T-helper 1 cell (primary cell): ENCODE results near the gene SLC2A1.
A peak's percentile ranks its signal among the peaks of the same experiment; 100 is the strongest.

Experiments used
- DNase-seq, 5 donors: peaks; one replicate each; pipeline ENCODE4 v3.0.0-alpha.2; 2012 to 2020

SLC2A1 gene

DNA sequence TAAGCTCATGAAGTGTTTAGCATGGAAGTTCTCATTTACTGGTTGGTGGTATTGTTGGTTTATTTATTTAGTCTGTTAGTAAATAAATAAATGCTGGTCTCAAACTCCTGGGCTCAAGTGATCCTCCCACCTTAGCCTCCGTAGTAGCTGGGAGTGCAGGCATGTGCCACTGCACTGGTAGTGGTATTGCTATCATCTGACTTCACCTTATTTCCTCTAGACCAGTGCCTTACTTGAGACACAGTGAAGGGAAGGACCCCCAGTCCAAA, 1.4 kb upstream of the SLC2A1 start:
- DNase-seq, result no peak

DNA sequence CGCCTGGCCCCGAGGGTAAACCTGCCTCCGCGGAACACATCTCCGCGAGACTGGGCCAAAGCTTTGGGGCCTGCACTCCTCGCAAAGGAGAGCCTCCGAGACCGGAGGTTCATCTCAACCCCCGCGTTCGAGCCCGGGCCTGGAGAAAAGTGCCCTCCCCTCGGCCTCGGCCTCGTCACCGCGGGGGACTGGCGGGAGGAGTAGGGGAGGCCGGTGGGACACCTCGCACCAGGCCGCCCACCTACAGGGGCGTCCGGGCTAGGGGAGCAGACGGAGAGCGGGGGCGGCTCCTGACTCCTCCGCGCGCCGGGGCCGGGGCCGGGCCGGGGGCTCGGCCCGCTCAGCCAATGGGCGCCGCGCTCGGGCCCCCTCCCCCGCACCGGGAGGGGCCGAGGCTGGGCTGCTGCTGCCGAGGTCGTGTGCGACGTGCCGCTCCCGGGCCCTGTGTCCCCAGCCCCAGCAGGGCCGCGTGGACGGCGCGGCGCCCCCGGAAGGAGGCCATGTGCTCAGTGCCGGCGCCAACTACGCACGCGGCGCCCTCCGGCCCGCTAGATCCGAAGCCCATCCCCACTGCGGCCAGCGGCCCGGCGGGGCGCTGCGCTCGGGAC, 684 bp downstream of the SLC2A1 start:
- peak; percentile 24 to 71 (median 44) for DNase-seq

DNA sequence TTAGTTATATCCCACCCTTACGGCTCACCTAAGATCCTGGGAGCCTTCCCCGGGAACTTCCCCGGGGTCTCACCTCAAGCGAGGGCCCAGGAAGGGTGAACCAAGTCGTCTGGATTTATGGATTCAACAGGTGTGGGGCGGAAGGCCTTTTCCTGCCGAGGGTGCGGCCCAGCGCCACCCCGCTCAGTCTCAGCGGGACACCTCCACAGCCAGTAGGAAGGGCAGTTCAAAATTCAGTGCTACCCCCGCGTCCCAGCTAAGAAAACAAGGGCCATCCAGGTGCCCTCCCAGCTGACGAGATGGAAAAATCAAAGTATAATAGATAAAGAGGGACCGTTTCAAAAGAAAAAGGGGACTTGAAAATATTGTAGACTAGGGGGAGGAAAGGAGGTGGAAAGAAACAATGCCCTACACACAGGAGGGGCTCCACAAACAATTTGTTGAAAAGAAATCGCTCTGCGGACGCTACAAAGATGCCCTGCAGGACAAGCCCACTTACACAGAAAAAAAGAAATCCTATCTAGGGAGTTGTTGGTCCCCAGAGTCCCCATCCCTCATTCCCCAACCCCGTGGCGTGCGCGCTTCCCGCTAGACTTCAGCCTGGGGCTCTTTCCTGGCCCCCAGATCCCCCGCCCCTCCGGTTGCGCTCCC, 1.3 kb downstream of the SLC2A1 start:
- no peak for DNase-seq

DNA sequence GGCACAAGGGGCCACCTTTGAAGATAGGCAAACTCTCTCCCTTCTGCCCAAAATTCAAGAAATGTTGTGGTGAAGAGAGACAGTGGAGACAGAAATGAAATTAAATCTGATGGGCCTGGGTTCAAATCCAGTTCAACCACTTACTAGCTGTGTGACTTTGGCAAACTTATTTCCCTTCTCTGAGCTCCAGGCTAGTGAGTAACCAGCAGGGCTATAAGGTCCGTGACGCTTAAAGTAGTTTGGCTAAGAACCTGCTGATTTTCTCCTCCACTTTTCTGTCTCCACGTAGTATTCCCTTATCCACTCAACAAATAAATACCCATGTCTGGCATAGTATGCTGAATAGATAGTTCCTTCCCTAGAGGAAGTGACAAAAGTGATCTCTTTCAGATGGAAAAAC, 1.9 kb downstream of the SLC2A1 start:
- DNase-seq, result no peak

DNA sequence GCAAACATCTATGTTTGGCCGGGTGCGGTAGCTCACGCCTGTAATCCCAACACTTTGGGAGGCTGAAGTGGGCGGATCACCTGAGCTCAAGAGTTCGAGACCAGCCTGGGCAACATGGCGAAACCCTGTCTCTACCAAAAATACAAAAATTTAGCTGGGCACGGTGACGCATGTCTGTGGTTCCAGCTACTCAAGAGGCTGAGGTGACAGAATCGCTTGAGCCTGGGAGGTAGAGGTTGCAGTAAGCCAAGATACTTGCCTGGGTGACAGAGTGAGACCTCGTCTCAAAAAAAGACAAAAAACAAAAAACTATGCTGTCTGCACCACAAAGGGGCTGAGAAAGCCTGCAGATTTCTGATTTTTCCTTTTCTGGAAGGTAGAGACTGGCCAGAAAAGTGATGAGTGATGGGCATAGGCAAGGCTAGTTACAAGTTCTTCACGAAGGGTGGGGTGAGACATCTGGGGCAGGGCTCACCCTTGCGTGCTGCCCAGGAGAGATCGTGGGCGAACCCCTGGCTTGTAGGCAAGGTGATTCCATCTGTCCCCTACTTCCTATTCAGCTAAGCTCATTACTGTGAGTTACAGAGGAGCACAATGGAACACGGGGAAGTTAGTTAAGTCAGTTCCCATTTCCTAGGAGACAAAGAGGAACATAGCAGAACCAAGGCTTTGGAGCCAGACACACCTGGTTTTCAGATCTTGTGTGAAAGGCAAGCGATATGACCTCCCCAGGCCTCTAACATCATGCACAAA, 3.2 kb downstream of the SLC2A1 start:
- DNase-seq, result no peak

DNA sequence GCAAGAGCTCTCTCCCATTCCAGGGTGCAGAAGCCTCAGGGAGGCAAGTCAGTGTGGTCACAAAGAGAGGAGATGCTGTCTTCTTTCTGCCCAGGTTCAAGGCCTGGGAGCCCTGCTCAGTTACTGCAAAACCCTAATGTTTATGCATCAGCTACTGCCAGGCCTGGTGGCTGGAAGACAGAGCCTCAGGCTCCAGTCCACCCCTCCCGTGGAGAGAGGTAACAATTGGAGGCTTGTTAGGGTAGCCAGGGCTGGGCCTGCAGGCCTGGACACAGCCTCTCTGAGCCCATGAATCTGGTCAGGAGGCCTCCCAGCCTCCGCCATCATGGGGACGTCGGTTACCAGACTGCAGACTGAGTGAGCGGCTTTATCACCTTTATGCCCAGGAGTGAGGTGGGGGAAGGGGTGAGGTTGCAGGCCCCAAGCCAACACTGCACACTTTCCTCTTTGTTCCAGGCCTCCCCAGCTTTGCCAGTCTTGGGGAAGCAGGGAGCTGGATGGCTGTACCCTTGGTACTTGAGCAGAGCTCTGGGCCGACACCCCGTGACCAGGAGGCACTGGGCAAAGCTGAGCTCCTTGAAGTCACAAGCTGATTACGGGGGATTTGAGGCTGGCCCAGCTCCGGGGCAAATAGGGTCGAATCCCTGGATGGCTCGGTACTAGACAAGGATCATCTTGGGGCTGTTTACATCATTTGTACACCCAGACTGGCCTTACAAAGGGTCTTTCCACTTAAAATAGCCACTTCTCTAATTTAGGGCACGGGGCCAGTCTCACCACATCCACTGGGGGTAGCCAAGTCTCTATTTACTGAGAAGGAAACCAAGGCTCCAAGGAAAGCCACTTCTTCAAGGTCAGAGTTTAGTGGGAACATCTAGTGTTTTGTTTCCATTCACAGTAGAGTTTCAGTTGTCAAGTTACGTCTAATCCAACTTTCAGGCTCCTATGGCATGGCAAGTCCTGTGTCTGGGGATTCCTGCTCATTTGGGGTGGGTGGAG, 5.2 kb downstream of the SLC2A1 start:
- DNase-seq, result no peak

DNA sequence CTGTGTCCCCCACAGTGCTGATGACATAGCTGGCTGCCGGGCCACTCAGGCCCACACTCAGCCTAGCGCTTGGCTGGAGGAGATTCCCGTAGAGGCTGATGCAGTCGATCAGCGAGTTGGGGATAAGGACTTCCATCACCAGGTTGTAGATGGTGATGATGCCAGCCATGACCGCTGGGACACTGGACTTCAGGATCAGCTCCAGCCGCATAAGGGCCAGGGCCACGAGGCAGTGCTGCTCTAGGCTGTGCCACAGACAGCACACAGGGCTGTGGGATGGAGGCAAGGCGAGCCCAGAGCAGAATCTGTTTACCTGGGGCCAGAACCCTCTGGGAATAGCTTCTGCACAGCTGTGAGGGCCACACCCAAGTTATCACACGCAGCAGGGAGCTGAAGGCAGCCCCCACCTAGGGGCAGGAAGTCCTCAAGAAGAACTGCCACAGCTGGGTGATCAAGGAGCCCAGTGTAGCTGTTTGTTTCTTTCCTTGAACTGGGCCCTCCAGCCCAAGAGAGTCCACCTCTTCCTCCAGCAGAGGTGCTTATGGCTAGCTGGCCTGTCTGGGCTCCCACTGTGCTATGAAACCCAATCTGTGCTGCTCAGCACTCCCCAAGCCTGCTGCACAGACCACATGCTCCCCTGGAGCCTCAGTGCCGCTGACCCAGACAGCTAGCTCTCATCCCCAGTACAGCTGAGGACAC, 6.2 kb downstream of the SLC2A1 start:
- DNase-seq, result peak in 2 of 5 donors; percentile 34 to 68

DNA sequence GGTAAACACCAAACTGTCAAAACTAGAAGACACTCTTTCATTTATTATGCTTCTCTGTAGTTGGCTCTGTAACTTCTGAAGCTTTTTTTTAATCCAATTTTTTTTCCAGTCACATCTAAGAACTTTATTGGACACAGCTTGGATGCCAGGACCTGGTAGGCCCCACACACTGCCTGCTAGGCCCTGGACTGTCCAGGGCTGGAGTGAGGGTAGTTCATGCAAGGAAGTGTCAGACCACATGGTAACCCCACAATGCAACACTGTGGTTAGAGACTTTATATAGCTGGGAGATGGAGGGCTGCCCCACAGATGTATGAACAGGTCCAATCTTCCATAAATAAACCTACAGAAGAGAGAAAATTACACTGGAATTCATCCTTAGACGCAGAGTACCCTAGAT, 7.1 kb downstream of the SLC2A1 start:
- DNase-seq, result no peak

DNA sequence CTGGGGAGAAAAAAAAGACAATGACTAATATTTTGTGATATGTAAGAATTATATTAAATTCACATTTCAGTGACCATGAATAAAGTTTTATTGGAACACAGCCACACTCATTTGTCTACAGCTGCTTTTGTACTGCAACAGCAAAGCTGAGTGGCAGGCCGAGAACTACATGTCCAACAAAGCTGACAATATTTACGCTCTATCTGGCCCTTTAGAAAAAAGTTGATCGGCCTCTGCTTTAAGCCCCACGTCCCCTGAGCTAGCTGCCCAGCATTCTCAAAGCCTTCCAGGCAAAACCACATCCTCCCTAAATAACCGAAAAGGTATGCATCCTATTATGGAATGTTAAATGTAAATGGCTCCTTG, 8.6 kb downstream of the SLC2A1 start:
- DNase-seq, result no peak

DNA sequence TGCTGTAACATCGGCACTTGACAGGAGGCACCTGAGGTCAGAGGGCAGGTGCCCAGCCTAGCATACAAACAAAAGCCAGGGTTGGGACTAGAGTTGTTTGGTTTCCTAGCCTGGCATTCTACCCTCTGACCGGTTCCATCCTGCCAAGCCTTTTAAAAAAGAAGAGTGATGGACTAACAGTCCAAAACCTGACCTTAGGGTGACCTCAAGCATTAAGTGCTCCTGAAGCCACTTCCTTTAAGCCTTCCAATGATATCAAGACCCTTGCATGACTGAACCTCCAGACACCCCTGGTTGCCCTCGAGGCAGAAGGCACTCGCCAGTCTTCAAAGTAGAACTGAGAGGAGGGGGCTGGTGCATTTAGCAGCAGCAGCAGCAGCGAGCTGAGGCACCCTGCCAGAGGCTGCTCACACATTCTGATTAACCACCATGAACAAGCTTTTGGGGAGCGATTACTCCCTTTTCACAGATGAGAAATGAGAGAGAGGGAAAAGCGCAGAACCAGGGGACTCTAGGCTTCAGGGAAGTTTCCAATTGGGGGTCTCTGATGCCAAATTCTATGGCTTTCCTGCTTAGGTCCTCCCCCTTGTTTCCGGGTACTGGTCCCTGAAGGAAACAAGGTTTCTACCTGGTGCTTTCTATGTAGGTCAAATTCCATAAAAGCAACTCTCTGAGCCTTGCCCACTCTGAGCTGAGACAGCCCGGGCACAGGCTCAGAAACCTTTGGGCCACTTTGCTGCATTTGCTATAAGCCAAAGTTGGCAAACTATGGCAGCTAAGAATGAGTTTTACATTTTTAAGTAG, 9.2 kb downstream of the SLC2A1 start:
- DNase-seq, result no peak

DNA sequence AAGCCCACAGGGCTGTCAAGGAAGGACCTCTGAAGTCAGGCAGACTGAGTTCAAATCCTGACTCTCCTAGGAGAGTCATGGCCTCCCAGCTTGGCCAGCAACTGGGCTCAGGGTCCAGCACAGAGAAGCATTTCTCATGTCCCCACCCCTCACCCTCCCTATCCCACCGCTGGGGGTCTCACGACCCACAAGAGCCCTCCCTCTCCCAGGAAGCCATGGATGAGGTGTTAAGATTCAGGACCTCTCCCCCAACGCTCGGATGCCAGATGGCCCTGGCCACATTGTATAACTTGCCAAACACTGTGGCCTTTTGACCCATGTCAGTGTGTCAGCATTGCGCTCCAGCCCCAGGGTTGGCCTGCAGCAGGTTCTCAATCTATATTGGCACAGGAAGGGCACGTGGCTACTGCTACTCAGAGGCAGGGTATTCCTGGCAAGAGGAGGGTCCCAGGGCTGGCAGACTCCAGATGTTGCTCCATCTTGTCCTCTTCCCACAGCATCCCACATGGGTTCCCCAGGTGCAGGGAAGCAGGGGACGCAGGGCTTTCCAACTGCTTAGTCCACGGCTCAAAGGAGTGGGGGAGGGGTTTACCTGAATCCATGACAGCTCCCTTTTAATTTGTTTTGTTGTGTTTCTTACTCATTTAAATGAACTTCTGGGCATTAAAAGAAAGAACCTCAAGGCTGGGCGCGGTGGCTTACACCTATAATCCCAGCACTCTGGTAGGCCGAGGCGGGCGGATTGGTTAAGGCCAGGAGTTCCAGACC, 10.5 kb downstream of the SLC2A1 start:
- DNase-seq, result no peak

DNA sequence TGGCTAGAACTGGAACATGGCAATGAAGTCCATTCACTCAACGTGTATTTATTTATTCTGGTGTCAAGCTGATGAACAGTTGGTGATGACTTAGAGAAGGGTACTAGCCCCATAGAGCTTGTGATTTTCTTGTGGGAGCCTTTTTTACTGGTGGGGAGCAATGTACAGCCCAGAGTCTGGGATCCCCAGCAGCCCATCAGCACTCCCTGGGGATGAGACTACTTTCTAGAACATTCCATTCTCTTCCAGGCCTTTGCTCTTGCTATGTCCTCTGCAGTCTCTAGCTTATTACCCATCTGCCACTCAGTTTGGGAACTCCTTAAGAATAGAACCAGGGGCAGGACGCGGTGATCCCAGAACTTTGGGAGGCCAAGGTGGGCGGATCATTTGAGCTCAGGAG, 11.6 kb downstream of the SLC2A1 start:
- DNase-seq, result no peak

DNA sequence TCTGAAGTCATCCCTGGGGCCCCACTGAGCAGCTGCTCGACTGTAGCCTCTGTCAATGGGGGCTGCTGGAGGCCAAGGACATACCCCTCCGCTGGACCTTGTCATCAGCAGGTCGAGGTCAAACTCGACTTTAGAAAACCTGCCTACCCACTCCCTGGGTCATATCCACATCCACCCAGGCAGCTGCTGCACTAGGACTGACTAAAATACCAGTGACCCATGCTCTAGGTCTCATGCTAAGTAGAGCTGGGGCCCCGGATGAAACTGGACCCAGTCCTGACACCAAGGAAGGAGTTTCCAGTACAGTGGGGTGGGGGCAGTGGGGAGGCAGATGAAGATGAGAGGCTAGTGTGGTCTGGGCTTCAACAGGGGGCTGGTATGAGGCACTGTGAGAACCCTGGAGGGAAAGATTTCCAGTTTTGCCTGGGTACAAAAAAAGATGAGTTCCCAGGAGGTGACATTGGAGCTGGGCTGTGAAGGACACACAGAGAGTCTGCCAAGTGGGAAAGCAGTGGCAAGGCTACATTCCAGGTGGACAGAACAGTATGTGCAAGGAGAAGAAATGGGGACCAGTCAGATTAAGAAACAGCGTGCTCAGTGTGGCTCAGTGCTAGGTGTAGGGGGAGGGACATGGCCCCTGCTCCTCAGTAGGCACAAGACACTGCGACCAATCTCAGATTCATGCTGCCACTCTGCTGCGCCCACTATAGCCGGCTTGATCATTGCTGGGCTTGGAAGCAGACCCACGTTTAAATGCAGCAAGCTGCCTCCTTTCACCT, 12.4 kb downstream of the SLC2A1 start:
- no peak for DNase-seq

DNA sequence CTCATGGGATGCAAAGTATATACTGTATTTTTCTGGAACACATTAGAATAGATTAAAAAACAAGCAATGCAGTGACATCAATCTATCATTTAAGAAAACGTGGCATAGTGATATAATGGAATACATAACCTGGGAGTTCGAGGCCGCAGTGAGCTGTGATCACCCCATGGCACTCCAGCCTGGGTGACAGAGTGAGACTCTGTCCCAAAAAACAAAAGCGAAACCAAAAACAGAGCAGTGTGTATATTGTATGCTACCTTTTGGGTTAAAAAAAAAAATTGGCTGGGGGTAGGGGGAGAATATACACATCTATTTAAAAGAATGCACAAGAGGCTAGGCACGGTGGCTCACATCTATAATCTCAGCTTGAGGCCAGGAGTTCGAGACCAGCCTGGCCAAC, 13.5 kb downstream of the SLC2A1 start:
- peak in 1 of 5 donors; percentile 46 for DNase-seq

DNA sequence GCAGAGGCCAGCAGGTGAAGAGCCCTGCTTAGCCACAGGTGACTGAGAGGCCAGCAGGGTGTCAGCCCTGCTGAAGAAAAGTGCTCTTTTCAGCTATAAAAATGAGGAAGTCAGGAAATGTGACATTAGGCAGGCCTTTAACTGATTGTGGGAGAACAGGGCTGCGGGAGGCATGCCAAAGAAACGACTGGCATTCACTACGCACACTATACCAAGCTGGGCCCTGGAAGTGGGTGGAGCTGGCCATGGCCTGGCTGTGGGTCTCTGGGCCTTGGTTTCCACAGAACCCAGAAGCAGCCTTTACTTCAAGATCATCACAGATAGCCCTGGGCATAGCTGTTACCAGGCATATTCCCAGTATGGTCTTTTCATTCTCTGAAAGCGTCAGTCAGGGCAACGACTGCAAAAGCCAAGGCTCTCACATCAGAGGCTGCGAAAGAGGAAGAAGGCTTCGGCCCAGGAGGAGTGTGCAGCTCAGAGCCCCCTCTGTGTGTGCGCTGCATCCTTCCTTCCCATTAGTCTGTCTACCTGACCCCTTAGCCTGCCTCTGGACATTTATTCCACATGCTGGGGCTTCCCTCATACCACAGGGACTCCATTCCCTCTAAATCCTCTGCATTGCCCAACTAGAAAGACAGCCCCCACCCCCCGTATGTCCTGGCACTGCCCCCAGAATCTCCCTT, 14.3 kb downstream of the SLC2A1 start:
- DNase-seq, result no peak

DNA sequence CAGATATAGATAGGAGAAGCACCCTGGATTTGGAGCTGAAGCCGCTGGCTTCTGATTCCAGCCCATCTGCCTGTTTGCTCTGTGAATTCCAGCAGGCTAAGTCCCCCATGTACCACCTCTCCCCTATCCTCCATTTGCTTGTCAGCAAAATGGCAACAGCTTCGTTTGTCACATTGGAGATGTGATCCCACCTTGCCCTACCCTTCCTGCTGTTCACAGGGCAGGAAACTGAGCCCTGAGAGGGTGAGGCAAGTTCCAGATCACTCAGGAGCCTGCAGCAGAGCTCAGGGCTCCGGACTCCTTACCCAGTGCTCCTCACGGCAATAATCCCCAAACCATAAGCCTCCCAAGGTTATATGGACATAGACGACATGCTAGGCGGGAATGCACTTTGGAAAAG, 14.9 kb downstream of the SLC2A1 start:
- no peak for DNase-seq

DNA sequence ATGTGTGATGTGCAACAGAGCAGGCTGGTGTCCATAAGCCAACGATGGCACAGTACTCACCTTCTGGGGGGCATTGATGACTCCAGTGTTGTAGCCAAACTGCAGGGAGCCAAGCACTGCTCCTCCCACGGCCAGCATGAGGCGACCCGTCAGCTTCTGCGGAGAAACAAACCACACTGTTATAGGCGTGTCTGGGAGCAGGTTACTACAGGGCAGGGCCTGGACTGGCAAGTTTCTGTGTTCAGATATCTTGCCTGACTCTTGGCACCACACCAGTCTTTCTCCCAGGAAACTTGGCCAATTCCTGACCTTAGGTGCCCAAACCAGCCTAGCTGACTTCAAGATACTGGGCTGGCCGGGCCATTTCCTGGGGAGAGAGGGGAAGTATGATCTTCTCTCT, 15.5 kb downstream of the SLC2A1 start:
- peak in 1 of 5 donors; percentile 54 for DNase-seq

DNA sequence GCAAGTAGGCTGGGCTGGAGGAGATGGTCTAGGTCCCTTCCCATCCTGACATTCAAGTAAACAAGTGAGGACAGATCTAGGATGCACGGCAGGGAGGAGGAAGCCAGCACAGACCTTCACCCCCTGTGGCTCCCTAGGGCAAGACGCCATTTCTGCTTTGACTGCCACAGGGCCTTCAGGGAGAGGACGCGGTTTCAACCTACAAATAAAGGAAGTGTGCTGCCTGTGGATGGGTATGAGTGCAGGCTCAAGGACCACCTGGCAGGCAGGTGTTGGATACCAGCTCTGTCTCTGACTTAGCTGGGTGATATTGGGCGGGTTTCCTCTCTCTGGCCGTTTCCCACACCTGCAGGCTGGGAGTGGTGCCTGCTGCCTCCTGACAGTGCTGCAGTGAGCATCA, 16.2 kb downstream of the SLC2A1 start:
- no peak for DNase-seq

DNA sequence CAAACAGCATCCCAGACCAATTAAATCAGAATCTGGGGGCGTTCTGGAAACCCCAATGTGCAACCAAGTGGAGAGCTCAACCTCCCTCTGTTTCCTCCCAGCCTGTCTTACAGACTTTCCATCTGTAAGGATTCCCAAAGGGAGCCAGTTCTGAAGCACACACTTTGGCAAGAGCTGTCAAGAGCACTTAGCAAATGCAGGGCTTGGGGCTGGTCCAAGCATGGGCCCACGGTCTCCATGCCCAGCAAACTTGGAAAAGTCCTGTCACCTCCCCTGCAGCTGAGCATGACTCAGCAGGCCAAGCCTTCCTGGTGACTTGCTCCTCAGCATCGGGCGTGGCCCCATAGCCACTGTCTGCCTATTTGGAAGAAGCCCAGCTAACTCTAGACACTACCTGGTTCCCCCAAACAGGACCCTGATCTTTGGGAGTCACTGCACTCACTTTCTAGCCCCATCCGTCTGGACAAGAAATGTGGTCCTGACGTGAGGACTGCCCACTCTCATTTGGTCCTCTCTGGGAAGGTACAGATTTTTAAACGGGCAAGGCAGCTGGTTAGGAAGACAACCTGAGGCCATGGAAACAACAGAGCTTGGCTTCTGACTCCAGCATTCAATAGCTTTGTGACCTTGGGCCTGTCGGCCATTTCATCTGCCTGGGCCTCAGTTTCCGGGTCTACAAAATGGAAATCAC, 16.9 kb downstream of the SLC2A1 start:
- peak in 1 of 5 donors; percentile 59 for DNase-seq
